HL-60 (cell line): ENCODE data around the gene CAV2.

Experiments
- GABPA ChIP-seq: IDR thresholded peaks from 2 replicates; pipeline ENCODE4 v1.6.1; 2012; ENCODE audit warnings: low read depth
- POLR2AphosphoS5 ChIP-seq: IDR thresholded peaks from 2 replicates; pipeline ENCODE4 v1.6.1; 2012; ENCODE audit warnings: low read depth
- TF ChIP-seq, protein P1 (sequence below): IDR thresholded peaks from one replicate; pipeline ENCODE4 v1.5.1; 2011; ENCODE audit warnings: low read length, control low read depth, inconsistent platforms; ENCODE audit not compliant: insufficient read depth
- TF ChIP-seq, protein P2 (sequence below): IDR thresholded peaks from 2 replicates; pipeline ENCODE4 v1.6.1; 2012; ENCODE audit warnings: low read depth; ENCODE audit not compliant: insufficient replicate concordance

DNA sequence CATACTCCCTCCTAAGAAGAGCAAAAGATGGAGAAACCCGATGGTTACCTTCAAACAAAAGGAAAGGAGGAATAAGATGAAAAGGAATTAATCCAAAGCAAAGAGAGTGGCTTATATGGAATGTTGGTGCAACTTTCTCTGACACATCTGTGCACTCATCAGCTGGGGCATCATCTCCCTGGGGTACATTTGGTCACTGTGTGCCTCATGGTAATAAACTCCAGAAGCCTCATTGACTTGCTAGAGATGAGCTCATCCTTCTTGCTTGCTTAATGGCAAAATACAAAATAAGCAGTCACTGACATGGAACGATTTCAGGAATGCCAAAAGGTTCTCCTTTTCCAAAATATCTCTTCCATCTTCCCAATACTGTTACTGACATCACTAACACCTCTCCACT, 47.8 kb downstream of the CAV2 start:
- TF ChIP-seq POLR2AphosphoS5 (no peak), GABPA (no peak)
- TF ChIP-seq, protein P1, sequence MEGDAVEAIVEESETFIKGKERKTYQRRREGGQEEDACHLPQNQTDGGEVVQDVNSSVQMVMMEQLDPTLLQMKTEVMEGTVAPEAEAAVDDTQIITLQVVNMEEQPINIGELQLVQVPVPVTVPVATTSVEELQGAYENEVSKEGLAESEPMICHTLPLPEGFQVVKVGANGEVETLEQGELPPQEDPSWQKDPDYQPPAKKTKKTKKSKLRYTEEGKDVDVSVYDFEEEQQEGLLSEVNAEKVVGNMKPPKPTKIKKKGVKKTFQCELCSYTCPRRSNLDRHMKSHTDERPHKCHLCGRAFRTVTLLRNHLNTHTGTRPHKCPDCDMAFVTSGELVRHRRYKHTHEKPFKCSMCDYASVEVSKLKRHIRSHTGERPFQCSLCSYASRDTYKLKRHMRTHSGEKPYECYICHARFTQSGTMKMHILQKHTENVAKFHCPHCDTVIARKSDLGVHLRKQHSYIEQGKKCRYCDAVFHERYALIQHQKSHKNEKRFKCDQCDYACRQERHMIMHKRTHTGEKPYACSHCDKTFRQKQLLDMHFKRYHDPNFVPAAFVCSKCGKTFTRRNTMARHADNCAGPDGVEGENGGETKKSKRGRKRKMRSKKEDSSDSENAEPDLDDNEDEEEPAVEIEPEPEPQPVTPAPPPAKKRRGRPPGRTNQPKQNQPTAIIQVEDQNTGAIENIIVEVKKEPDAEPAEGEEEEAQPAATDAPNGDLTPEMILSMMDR = no peak
- TF ChIP-seq, protein P2, sequence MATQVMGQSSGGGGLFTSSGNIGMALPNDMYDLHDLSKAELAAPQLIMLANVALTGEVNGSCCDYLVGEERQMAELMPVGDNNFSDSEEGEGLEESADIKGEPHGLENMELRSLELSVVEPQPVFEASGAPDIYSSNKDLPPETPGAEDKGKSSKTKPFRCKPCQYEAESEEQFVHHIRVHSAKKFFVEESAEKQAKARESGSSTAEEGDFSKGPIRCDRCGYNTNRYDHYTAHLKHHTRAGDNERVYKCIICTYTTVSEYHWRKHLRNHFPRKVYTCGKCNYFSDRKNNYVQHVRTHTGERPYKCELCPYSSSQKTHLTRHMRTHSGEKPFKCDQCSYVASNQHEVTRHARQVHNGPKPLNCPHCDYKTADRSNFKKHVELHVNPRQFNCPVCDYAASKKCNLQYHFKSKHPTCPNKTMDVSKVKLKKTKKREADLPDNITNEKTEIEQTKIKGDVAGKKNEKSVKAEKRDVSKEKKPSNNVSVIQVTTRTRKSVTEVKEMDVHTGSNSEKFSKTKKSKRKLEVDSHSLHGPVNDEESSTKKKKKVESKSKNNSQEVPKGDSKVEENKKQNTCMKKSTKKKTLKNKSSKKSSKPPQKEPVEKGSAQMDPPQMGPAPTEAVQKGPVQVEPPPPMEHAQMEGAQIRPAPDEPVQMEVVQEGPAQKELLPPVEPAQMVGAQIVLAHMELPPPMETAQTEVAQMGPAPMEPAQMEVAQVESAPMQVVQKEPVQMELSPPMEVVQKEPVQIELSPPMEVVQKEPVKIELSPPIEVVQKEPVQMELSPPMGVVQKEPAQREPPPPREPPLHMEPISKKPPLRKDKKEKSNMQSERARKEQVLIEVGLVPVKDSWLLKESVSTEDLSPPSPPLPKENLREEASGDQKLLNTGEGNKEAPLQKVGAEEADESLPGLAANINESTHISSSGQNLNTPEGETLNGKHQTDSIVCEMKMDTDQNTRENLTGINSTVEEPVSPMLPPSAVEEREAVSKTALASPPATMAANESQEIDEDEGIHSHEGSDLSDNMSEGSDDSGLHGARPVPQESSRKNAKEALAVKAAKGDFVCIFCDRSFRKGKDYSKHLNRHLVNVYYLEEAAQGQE = no peak
